LoVo (cell line): ENCODE measurements around the gene SPNS1.
A peak's percentile ranks its signal among the peaks of the same experiment; 100 is the strongest.
"Not testable (repeated sequence)": the region's sequence is repeated elsewhere in the genome, so short reads cannot be mapped to it uniquely, and the experiment has no call there.

Source experiments
- DNase-seq: peaks from one replicate; pipeline ENCODE4 v3.0.0-alpha.2; 2016; ENCODE audit warnings: low spot score

Gene SPNS1

DNA sequence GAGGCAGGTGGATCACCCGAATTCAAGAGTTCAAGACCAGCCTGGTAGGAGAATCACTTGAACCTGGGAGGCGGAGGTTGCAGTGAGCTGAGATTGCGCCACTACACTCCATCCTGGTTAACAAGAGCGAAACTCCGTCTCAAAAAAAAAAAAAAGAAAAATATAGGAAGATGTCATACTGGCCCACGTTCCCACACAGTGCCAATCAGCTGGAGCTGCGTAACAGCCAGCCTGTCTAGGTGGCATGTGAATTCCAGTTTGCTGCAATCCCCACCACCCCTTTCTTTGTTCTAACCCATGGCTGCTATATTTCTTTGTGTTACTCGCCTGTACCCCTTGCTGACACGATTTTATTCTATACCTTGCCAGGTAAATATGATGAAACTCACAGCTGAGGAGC is 16.4 kb upstream of the SPNS1 start:
- no peak for DNase-seq

- no peak for DNase-seq
These were observed 15.7 kb upstream of the SPNS1 start for GRCh38 chr16:28958836-28959235.

DNA sequence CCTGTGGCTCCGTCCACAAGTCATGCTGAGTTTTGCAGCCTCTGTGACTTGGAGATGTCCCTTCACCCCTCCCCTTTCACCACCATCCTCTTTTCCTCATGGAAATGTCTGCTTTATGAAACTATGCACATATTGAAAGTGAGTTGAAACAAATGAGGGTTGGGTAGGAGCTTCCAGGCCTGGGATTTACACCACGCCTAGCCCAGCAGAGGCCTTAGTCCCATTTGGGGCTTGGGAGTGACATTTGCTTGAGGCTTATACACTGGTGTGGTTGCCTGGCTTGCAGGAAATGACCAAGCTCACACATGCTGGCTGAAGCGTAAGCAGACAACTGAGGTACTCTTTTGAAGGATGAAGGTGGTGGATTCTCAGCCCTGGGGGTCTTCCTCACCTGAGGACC is 10.5 kb upstream of the SPNS1 start:
- no peak for DNase-seq

- DNase-seq, result no peak
These were observed 10.1 kb upstream of the SPNS1 start for GRCh38 chr16:28964496-28964895.

- no peak for DNase-seq
These were observed 7.4 kb upstream of the SPNS1 start for GRCh38 chr16:28967156-28967555.

DNA sequence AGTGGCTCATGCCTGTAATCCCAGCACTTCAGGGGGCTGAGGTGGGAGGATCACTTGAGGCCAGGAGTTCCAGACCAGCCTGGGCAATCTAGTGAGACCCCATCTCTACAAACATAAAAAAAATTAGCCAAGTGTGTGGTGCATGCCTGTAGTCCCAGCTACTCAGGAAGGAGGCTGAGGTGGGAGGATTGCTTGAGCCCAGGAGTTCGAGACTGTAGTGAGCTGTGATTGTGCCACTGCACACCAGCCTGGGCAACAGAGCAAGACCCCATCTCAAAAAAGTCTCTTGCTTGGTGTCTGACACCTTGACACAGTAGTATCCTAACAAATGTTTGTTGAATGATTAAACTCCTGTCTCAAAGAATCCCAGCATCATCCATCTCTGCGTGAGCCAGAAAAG is 4.9 kb upstream of the SPNS1 start:
- DNase-seq, result not testable (repeated sequence)

DNA sequence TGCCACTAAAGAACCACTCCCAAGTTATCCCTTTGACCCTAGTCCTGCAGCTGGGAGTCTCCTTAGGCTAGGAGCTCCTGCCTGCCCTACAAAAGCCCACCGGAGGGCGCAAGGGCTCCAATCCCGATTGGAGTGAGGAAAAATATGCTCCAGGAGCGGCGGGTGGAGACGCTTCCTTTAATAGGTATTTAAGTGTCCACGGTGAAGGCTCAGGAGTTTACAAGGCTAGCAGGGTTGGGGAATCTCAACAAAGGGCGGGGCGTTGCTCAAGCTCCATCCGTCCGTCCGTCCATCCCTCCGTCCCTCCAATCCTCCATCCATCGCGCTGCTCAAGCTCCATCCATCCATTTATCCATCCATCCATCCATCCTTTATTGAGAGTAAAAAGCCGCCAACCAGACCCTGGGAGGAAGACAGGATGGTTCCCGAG is 556 bp upstream of the SPNS1 start:
- peak; percentile 49 for DNase-seq

- no peak for DNase-seq
These were observed 601 bp downstream of the SPNS1 start for GRCh38 chr16:28975158-28975599.

GRCh38 chr16:28977703-28978662 is 3.4 kb downstream of the SPNS1 start:
- DNase-seq, result no peak

DNA sequence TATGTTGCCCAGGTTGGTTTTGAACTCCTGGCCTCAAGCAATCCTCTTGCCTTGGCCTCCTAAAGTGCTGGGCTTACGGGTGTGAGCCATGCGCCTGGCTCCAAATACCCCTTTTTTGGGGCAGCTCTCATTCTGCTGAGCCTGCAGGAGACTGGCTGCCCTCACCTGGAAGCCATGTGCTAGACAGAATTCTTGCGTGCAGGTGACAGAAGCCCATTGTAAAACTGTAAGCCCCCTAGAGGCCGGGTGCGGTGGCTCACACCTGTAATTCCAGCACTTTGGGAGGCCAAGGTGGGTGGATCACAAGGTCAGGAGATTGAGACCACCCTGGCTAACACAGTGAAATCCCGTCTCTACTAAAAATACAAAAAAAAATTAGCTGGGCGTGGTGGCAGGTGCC is 5.8 kb downstream of the SPNS1 start:
- not testable (repeated sequence) for DNase-seq

DNA sequence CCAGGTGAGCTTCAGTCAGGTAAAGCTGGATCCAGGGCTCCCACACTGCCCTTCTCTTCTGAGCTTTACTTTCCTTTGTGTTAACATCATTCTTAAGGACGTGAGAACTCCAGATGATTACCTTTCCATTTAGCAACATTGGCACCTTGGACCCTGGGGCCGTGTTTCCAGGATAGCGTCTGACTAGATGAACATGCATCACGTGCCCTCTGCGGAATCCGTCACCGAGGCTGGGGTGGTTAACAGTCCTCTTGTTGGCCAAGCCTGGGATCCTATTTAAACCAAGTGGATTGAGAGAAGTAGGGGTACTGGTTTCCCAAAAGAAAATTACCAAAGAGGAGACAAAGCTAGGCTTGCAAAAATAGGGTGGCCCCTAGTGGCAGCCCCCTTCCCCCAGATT is 6.4 kb downstream of the SPNS1 start:
- no peak for DNase-seq

- DNase-seq, result no peak
These were observed 6.9 kb downstream of the SPNS1 start for GRCh38 chr16:28981517-28981916.

DNA sequence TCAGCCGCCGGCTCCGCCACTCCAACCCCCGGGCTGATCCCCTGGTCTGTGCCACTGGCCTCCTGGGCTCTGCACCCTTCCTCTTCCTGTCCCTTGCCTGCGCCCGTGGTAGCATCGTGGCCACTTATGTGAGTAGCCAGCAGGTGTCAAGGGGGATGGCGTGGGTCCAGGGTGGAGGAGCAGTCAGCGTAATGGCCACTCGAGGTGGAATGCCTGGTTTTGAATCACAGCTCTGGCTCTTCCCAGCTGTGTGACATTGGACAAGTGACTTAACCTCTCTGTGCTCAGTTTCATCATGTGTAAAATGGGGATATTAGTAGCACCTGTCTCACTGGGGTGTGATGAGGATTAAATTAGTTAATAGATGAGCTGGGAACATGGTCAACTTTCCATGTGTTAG is 7.8 kb downstream of the SPNS1 start:
- DNase-seq, result no peak

DNA sequence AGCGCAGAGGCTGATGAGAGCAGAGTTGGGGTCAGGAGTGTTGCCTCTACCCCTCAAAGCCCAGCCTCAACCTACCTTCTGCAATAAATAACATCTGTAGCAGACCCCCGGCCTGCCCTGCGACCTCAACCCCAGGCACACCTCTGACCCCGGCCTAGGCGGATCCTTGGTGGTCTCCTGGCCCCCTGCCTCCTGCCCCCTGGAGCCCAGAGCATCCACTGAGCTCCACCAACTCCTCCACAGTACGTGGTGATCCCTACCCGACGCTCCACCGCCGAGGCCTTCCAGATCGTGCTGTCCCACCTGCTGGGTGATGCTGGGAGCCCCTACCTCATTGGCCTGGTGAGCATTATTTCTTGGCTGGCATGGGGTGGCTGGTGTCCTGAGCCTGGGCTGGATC is 8.4 kb downstream of the SPNS1 start:
- no peak for DNase-seq

DNA sequence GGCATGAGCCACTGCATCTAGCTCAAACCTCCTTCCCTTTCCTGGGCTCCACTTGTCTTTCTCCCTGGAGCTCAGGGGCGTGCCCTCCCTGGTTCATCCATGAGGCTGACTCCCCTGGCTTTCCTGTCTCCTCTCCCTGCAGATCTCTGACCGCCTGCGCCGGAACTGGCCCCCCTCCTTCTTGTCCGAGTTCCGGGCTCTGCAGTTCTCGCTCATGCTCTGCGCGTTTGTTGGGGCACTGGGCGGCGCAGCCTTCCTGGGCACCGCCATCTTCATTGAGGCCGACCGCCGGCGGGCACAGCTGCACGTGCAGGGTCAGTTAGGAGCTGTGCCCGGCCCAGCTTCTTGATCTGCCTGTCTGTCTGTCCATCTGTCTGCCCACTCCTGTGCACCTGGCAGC is 9.1 kb downstream of the SPNS1 start:
- DNase-seq, result no peak

DNA sequence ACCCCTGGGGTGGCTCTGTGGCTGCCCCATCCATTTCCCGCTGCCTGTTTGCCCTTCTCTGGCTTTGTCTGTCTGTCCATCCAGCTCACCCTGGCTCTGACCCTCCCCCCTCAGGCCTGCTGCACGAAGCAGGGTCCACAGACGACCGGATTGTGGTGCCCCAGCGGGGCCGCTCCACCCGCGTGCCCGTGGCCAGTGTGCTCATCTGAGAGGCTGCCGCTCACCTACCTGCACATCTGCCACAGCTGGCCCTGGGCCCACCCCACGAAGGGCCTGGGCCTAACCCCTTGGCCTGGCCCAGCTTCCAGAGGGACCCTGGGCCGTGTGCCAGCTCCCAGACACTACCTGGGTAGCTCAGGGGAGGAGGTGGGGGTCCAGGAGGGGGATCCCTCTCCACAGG is 9.5 kb downstream of the SPNS1 start:
- no peak for DNase-seq

GRCh38 chr16:28984619-28985135 is 10.1 kb downstream of the SPNS1 start, which contains the start of gene LAT:
TSS of gene LAT (plus strand) at chr16:28985052. CDS start at chr16:28985418, 366 bp downstream.
- no peak for DNase-seq

GRCh38 chr16:28985211-28986041 is 10.8 kb downstream of the SPNS1 start:
- no peak for DNase-seq

- DNase-seq, result no peak
These were observed 11.5 kb downstream of the SPNS1 start for GRCh38 chr16:28986046-28986445.

GRCh38 chr16:28986492-28986891 is 11.9 kb downstream of the SPNS1 start:
- no peak for DNase-seq

DNA sequence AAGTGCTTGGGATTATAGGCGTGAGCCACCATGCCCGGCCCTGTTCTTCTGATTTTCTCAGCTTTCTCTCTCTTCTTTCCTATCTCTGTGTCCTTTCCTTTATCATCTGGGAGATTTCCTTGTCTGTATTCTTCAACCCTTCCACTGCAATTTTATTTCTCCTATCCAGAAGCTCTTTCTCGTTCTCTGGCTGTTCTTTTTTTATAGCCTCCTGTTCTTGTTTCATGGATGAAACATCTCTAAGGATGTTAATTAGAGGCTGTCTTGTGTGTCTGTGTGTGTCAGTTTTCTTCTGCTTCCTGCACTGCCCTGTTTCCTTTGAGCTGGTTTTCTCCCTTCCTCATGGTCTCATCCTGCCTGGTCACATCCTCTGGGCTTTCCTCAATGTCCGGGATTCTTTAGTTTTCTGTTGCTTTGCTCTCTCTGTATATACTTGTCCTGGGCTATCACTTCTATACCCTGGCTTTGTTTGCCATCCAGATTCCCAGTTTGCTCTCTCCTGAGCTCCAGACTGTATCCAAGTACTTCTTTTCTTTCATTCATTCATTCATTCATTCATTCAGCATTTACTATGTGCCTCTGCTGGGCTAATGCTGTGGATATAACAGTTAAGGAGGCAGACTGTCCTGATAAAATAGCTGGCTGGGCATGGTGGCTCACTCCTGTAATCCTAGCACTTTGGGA is 12.7 kb downstream of the SPNS1 start:
- no peak for DNase-seq

DNA sequence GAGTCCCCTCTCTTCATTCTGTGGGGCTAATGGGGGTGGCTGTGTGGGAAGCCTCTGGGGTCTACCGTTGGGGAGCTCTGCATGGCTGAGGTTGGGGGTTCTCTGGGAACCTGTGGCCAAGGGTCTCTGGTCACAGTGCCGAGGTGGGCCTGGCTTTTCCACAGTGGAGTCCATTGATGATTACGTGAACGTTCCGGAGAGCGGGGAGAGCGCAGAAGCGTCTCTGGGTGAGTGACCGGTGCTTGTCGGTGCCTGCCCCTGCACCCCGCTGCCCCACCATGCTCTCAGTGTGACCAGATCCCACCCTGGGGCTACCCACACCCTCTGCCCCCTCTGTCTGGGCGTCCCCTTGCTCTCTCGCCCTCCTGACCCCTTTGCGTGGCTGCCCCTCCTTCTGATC is 14.8 kb downstream of the SPNS1 start:
- DNase-seq, result no peak
